ENCODE data around the gene FLRT3.

FLRT3 gene

GRCh38 chr20:14288341-14289330 lies 48.8 kb downstream of the FLRT3 start:
- no peaks in the 10 kb centered on the region for H3K9me3 ChIP-seq (ENCODE audit: low read length)
- H3K9ac ChIP-seq (ENCODE audit: low read length), result no peak overlapping the region
- H3K4me1 ChIP-seq (ENCODE audit: insufficient read depth, low read length), result no peaks in the 10 kb centered on the region
- H3K27ac ChIP-seq (ENCODE audit: low read depth, low read length), result no peak overlapping the region
- H3K4me3 ChIP-seq (ENCODE audit: low read depth in 1 of 2, low read length in 2 of 2), result no peak overlapping the region
- no peaks in the 10 kb centered on the region for H3K36me3 ChIP-seq (ENCODE audit: insufficient read depth, low read length)
- no peaks in the 10 kb centered on the region for H3K27me3 ChIP-seq (ENCODE audit: control insufficient read depth in 1 of 2, insufficient read depth in 2 of 2, low read length in 2 of 2)

- H3K27ac ChIP-seq (ENCODE audit: low read depth, low read length), result no peak overlapping the region
- no peaks in the 10 kb centered on the region for H3K36me3 ChIP-seq (ENCODE audit: insufficient read depth, low read length)
- no peaks in the 10 kb centered on the region for H3K4me1 ChIP-seq (ENCODE audit: insufficient read depth, low read length)
- no peaks in the 10 kb centered on the region for H3K27me3 ChIP-seq (ENCODE audit: control insufficient read depth in 1 of 2, insufficient read depth in 2 of 2, low read length in 2 of 2)
- H3K9me3 ChIP-seq (ENCODE audit: low read length), result no peaks in the 10 kb centered on the region
- no peak overlapping the region for H3K4me3 ChIP-seq (ENCODE audit: low read depth in 1 of 2, low read length in 2 of 2)
- no peak overlapping the region for H3K9ac ChIP-seq (ENCODE audit: low read length)
Observed at GRCh38 chr20:14284443-14284842, 53.0 kb downstream of the FLRT3 start.

GRCh38 chr20:14282140-14282539 lies 55.3 kb downstream of the FLRT3 start:
- H3K9me3 ChIP-seq (ENCODE audit: low read length), result no peaks in the 10 kb centered on the region
- no peaks in the 10 kb centered on the region for H3K4me1 ChIP-seq (ENCODE audit: insufficient read depth, low read length)
- no peaks in the 10 kb centered on the region for H3K36me3 ChIP-seq (ENCODE audit: insufficient read depth, low read length)
- H3K27ac ChIP-seq (ENCODE audit: low read depth, low read length), result no peak overlapping the region
- no peak overlapping the region for H3K9ac ChIP-seq (ENCODE audit: low read length)
- no peak overlapping the region for H3K4me3 ChIP-seq (ENCODE audit: low read depth in 1 of 2, low read length in 2 of 2)
- no peaks in the 10 kb centered on the region for H3K27me3 ChIP-seq (ENCODE audit: control insufficient read depth in 1 of 2, insufficient read depth in 2 of 2, low read length in 2 of 2)
